Skin of body (tissue), 2 donors: ENCODE data around the gene CDYL2. TPM values are rescaled to one million over a fixed set of nuclear protein-coding genes. Genes with fewer than 3 reads are reported as not detected.
A peak's percentile ranks its signal among the peaks of the same experiment; 100 is the strongest.
"Not testable (repeated sequence)": the region's sequence is repeated elsewhere in the genome, so short reads cannot be mapped to it uniquely, and the experiment has no call there.

ENCODE experiments used
- DNase-seq: peaks from one replicate; lab custom pipeline; 2025; lab: John Stamatoyannopoulos, UW
- total RNA-seq: library from RNA; depleted of rRNA; stranded (reverse); fragments of >200 nt; gene quantifications from one replicate; pipeline ENCODE4 v1.2.3, GENCODE V29; 2014

CDYL2 gene
- total RNA-seq: 2.8 TPM

- DNase-seq: no peak
Observed at GRCh38 chr16:80804526-80805383, at the start of gene CDYL2. Gene CDYL2, minus strand, starts transcription at chr16:80804598. Its CDS starts 425 bp downstream, at chr16:80804173.

DNA sequence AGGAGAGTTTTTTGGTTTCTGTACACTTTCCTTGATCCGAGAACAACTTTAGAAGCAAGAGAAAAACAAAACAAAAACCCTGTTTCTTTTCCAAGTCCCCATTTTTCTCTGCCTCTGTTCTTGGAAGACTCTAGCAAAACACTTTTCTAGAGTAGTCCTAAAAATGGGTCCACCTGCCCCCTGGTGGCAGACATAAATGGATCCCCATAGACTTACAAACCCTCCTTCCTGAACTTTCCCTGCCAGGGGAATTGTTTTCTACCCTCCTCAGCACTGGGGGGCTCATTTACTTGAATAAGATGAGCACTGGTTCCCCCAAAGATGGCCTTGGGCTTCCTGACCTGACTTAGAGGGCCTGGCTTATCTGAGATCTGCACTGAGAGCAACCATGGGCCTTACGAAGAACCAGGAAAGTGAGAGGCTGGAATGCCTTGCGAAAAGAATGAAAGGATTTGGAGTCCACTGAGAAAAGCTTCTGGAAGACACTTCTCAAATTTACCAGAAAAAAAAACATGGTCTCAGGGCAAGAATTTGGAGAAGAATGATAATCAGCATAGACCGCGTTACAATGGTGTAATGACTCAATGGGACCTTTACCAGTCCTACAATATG, 48.0 kb upstream of the CDYL2 start:
- no peak for DNase-seq

DNA sequence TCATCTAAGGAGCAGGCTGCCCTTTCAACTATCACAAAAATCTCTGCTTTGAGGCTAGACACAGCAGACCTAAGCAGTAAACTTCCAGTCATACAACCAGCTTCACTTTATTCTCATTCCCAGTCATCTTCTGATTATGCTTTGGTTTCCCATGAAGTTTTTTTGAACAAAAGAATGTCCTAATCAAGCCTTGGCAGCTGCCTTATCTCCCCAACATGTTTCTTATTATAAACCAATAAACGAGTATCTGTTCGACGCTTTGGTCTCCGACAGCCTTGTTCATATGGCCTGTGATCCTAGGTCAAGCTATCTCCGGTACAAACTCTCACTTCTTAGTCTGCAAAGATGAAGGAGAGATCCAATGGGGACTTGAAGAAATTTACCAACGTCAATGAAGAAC, 47.4 kb upstream of the CDYL2 start:
- DNase-seq: peak; percentile 4

- DNase-seq: no peak
Observed at GRCh38 chr16:80850757-80851156, 46.4 kb upstream of the CDYL2 start.

DNA sequence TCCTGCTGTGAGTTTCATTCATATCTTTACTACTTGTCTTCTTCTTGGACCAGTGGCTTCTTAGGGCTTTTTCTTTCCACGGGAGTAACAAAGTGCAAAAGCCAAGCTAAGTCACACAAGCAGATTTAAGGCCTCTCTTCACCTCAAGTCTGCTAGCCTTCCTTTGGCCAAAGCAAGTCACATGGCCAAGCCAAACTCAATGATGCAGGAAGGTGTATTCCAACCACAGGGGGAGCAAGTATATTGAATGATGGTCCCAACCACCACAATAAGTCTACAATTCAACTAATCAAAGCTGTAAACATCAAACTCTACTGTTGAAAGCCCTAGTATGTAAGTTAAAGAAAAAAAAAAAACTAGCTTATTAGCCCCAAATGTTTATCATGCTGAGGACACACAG, 44.5 kb upstream of the CDYL2 start:
- DNase-seq: no peak

GRCh38 chr16:80846680-80847079, 42.3 kb upstream of the CDYL2 start:
- no peak for DNase-seq

DNA sequence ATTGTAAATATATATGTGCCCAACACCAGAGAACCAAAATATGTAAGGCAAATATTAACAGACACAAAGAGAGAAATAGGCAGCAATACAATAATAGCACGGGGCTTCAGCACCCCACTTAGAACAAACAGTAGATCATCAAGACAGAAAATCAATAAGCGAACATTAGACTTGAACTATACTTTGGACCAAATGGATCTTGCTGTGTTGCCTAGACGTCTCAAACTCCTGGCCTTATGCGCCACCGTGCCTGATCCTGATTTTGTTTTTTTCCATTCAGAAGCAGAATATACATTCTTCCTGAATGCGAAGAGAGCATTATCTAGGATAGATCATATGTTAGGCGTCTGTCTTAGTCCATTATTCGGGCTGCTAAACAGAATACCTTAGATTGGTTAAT, 41.9 kb upstream of the CDYL2 start:
- no peak for DNase-seq

DNA sequence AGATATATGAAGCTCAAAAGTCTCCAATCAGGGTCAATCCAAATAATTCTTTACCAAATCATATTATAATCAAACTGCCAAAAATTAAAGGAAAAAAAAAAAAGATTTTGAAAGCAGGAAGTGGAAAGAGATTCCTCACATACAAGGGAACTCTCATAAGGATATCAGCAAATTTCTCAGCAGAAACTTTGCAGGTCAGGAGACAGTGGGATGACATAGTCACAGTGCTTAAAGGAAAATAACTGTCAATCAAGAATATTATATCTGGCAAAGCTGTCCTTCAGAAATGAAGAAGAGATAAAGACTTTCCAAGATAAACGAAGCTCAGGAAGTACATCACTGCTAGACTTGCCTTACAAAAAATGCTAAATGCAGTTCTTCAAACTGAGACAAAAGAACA, 40.0 kb upstream of the CDYL2 start:
- DNase-seq: no peak

DNA sequence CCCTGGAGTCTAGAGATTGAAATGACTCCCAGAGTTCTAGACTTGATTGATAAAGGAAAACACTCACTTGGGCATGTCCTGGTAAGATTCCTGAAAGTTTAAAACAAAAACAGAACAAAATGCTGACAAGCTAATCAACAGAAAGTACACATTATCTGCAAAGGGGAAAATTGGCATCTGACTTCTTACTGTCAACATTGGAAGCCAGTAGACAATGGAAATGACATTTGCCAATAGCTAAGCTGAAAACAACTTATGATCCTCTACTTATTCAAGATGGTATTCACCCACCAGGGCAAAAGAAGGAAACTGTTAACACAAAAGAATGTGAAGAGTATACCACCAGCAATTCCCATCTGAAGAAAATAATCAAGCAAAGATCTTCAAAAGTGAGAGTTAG, 36.8 kb upstream of the CDYL2 start:
- no peak for DNase-seq

DNA sequence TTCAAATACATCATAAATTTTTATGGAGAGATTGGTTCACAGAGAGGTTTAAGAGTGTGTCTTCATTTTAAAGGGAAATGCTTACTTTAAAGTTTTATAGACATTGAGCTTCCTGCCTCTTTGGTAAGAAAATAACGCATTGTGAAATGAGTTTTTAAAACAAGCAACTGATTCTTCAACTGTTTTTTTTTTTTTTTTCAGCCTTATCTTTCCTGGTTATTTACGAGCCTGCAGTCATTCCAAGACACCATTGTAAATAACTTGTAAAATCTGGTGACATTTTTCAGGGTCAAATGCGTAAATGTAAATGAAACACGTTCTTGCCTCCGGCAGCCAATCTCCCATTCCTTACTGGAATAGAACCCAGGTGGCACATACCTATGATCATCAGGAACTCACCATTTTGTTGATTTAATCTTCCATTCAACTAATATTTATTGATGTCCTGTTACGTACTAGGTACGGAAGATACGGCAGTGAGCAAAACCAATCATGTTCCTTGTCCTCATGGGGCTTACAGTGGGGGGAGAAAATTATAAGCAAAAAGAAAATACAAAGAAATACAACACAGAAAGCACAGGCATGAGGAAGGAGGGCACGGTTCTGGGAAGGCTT, 33.2 kb upstream of the CDYL2 start:
- no peak for DNase-seq

DNA sequence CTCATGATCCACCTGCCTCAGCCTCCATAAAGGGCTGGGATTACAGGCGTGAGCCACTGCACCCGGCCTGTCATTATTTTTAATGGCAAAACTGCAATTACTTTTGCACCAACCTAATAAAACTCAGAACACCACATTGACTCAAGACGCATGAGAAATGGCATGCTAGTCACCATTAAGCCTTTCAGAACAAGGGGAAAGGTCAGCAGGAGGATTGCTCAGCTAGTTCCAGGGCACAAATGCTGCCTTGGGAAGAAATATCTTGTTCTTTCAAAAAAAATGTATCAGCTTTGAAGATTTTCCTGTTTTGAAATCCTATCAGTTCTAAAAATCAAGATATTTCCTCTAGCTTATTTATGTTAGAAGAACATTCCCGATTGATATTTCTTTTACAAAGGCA, 32.4 kb upstream of the CDYL2 start:
- no peak for DNase-seq

- no peak for DNase-seq
Observed at GRCh38 chr16:80836202-80836601, 31.8 kb upstream of the CDYL2 start.

- DNase-seq: no peak
Observed at GRCh38 chr16:80831039-80831438, 26.6 kb upstream of the CDYL2 start.

- no peak for DNase-seq
Observed at GRCh38 chr16:80828495-80828894, 24.1 kb upstream of the CDYL2 start.

- no peak for DNase-seq
Observed at GRCh38 chr16:80827007-80827406, 22.6 kb upstream of the CDYL2 start.

DNA sequence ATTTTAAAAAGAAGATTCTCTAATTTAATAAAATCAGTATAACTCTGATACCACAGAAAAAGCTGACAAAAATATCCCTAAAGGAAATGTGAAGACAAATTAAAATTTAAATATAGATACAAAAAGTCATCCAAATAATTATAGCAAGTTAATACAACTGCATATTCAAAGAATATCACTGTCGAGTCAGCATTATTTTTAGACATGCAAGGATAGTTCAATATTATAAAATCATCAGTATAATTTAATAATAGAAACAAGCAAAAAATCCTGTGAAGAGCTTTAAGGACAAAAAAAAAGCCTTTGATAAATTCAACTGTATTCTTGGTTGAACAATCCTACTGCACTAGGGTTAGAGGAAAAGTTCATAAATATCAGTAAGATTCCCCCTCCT, 21.0 kb upstream of the CDYL2 start:
- no peak for DNase-seq

- DNase-seq: no peak
Observed at GRCh38 chr16:80824623-80825364, 20.4 kb upstream of the CDYL2 start.

GRCh38 chr16:80819988-80820387, 15.6 kb upstream of the CDYL2 start:
- no peak for DNase-seq

GRCh38 chr16:80816356-80816755, 12.0 kb upstream of the CDYL2 start:
- DNase-seq: no peak

DNA sequence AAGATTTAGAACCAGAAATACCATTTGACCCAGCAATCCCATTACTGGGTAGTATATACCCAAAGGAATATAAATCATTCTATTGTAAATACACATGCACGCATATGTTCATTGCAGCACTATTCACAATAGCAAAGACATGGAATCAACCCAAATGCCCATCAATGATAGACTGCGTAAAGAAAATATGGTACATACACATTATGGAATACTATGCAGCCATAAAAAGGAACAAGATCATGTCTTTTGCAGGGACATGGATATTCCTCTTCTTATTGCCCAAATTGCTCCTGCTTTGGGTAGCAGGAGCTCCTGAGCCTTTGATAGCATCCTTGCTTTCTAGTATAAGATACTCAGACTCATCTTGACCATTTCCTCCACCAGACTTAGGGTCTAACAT, 10.9 kb upstream of the CDYL2 start:
- not testable (repeated sequence) for DNase-seq

DNA sequence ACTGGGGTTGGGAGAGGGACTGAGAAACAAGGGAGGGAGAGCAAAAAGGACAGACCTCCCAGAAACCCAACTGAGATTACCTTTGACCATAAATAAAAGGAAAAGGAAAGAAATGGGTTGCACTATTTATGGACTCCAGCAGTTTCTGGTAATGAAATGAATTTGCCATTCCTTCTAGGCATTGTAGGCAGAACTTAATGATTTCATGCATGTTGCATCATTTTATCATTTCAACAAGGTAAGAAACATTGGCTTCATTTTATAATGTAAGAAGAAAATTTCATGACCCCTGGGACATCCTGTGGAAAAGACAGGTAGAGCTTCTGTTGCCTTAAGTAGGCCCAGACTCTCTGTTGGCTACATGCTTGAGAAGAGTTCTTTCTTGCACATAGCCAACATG, 8.2 kb upstream of the CDYL2 start:
- no peak for DNase-seq

DNA sequence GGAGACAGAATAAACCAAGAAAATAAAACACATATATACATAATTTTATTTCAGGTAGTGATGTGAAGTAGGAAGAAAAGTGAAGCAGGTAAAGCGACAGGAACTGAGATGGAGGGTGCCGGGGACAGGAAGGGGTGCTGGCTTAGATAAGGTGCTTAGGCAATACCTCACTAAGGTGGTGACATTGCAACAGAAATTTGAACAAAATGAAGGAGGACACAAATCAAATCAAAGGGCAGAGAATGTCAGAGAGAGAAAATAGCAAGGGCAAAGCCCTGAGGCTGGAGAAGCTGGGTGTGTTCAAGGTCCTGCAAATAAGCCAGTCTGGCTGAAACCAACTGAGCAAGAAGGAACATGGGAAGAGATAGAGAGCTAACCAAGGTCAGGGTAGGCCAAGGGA, 5.0 kb upstream of the CDYL2 start:
- no peak for DNase-seq
